Measurements from ENCODE around the gene DHX57. TPM values are rescaled to one million over a fixed set of nuclear protein-coding genes. Genes with fewer than 3 reads are reported as not detected.
A peak's percentile ranks its signal among the peaks of the same experiment; 100 is the strongest.

DHX57 gene
- total RNA-seq, 4 donors from 2014 or later, result 11.5 to 12.0 (median 11.7) TPM

GRCh38 chr2:38835990-38836389 lies 39.7 kb downstream of the DHX57 start:
- H3K9me3 ChIP-seq, result no peaks in the 10 kb centered on the region
- peaks cover 0 to 31% of the 10 kb centered on the region in 2 donors for H3K36me3 ChIP-seq
- peak; percentile 30 to 60 for ATAC-seq
- H3K27me3 ChIP-seq, result no peaks in the 10 kb centered on the region
- H3K4me3 ChIP-seq, result no peak overlapping the region
- in situ Hi-C loops (cut with MboI; ENCODE audit: low sequenced_read_pairs in 4 of 4), result no loop called here
- no peak overlapping the region for H3K27ac ChIP-seq
- TF ChIP-seq CTCF (IDR thresholded peaks at IDR 0.05 in 4 of 5, conservative IDR thresholded peaks at IDR 0.05 in 1 of 5) (no peak), POLR2A (IDR thresholded peaks at IDR 0.05) (no peak)
- H3K4me1 ChIP-seq, result no peaks in the 10 kb centered on the region
- DNase-seq, result no peak
- intact Hi-C loops (cut with DNase I; ENCODE audit: low total_unique reads), result no loop called here

- no peaks in the 10 kb centered on the region for H3K4me1 ChIP-seq
- intact Hi-C loops (cut with DNase I; ENCODE audit: low total_unique reads), result no loop called here
- DNase-seq, result no peak
- no peak for ATAC-seq
- in situ Hi-C loops (cut with MboI; ENCODE audit: low sequenced_read_pairs in 4 of 4), result no loop called here
- H3K36me3 ChIP-seq, result peaks cover 0 to 31% of the 10 kb centered on the region in 2 donors
- TF ChIP-seq POLR2A (IDR thresholded peaks at IDR 0.05) (no peak), CTCF (IDR thresholded peaks at IDR 0.05 in 4 of 5, conservative IDR thresholded peaks at IDR 0.05 in 1 of 5) (no peak)
- H3K27me3 ChIP-seq, result no peaks in the 10 kb centered on the region
- no peak overlapping the region for H3K4me3 ChIP-seq
- H3K27ac ChIP-seq, result no peak overlapping the region
- no peaks in the 10 kb centered on the region for H3K9me3 ChIP-seq
Observed at GRCh38 chr2:38835015-38835601, 40.6 kb downstream of the DHX57 start.

- intact Hi-C loops (cut with DNase I; ENCODE audit: low total_unique reads), result no loop called here
- H3K36me3 ChIP-seq, result peaks cover 0 to 30% of the 10 kb centered on the region in 2 donors
- no peak overlapping the region for H3K27ac ChIP-seq
- no peak for TF ChIP-seq POLR2A (IDR thresholded peaks at IDR 0.05)
- no peak for TF ChIP-seq CTCF (IDR thresholded peaks at IDR 0.05 in 4 of 5, conservative IDR thresholded peaks at IDR 0.05 in 1 of 5)
- no peaks in the 10 kb centered on the region for H3K27me3 ChIP-seq
- DNase-seq (no peak), ATAC-seq (no peak)
- no peak overlapping the region for H3K4me3 ChIP-seq
- H3K9me3 ChIP-seq, result no peaks in the 10 kb centered on the region
- in situ Hi-C loops (cut with MboI; ENCODE audit: low sequenced_read_pairs in 4 of 4), result no loop called here
- peaks cover 7 to 8% of the 10 kb centered on the region in 2 donors for H3K4me1 ChIP-seq
Observed at GRCh38 chr2:38830526-38831159, 45.1 kb downstream of the DHX57 start.

- Histone ChIP-seq H3K27ac (no peak overlapping the region), H3K4me3 (no peak overlapping the region), H3K4me1 (peaks cover 7 to 8% of the 10 kb centered on the region in 2 donors), H3K36me3 (peaks cover 0 to 36% of the 10 kb centered on the region in 2 donors), H3K9me3 (no peaks in the 10 kb centered on the region), H3K27me3 (no peaks in the 10 kb centered on the region)
- no peak for ATAC-seq
- no peak for TF ChIP-seq POLR2A (IDR thresholded peaks at IDR 0.05)
- no peak for TF ChIP-seq CTCF (IDR thresholded peaks at IDR 0.05 in 4 of 5, conservative IDR thresholded peaks at IDR 0.05 in 1 of 5)
- in situ Hi-C loops (cut with MboI; ENCODE audit: low sequenced_read_pairs in 4 of 4) (no loop called here), intact Hi-C loops (cut with DNase I; ENCODE audit: low total_unique reads) (no loop called here)
- no peak for DNase-seq
Observed at GRCh38 chr2:38829971-38830370, 45.8 kb downstream of the DHX57 start.

All from gastrocnemius medialis (tissue), 4 donors.